ENCODE data around the gene DHRS2.
"Not testable (repeated sequence)": the region's sequence is repeated elsewhere in the genome, so short reads cannot be mapped to it uniquely, and the experiment has no call there.

Gene DHRS2

DNA sequence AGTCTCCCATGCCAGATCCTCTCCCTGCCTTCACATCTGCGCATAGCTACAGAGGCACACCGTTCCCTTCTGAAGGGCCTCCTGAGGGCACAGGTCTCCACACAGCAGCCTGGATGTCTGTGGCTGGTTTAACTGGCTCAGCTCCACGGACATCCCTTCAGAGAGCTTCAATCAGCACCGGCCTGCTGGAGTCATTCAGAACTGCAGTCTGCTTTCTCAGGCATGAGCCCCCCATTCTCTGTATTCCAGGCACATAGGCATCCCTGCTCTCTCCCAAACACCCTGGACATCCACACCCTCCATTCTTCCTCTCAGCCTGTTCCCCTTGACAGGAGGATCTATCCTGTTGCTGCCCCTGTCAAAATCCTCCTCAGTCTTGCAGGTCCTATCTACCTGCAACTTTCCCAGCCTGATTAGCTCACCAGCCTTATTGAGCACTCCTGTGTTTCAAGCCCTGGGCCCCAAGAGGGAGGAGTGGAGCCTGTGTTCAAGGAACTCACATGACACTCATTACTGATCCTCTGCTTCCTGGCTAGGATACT lies 2.9 kb upstream of the DHRS2 start:
- no peak for DNase-seq (ENCODE audit: low spot score)

DNA sequence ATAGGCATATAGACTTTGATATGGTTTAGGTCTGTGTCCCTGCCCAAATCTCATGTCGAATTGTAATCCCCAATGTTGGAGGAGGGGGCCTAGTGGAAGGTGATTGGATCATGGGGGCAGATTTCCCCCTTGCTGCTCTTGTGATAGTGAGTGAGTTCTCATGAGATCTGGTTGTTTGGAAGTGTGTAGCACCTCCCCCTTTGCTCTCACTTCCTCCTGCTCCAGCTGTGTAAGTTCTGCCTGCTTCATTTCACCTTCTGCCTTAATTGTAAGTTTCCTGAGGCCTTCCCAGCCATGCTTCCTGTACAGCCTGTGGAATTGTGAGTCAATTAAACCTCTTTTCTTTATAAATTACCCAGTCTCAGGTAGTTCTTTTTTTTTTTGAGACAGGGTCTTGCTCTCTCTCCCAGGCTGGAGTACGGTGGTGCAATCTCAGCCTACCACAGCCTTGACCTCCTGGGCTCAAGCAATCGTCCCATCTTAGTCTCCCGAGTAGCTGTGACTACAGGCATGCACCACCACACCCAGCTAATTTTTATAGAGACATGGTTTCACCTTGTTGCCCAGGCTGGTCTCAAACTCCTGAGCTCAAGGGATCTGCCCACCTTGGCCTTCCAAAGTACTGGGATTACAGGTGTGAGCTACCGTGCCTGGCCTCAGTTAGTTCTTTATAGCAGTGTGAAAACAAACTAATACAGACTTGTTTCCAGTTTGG lies 1.3 kb upstream of the DHRS2 start:
- DNase-seq (ENCODE audit: low spot score) = not testable (repeated sequence)

DNA sequence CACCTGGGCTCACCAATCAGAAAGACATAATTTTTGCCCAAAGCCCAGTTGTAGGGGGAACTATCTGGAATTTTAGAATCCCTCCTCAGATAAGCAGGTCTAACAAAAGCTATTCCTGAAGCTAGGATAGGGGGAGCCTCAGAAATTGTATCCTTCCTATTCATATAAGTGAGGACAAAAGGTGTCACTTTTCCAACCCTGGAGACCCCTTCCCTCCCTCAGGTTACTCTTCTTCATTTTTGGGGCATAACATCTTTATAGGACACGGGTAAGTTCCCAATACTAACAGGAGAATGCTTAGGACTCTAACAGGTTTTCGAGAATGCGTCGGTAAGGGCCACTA lies 1.1 kb downstream of the DHRS2 start:
- not testable (repeated sequence) for DNase-seq (ENCODE audit: low spot score)

- DNase-seq (ENCODE audit: low spot score) = not testable (repeated sequence)
Measured at GRCh38 chr14:23637655-23638413, 1.7 kb downstream of the DHRS2 start.

- DNase-seq (ENCODE audit: low spot score) = no peak
Measured at GRCh38 chr14:23638414-23639047, 2.4 kb downstream of the DHRS2 start.

- no peak for DNase-seq (ENCODE audit: low spot score)
Measured at GRCh38 chr14:23639048-23639890, 3.1 kb downstream of the DHRS2 start.

DNA sequence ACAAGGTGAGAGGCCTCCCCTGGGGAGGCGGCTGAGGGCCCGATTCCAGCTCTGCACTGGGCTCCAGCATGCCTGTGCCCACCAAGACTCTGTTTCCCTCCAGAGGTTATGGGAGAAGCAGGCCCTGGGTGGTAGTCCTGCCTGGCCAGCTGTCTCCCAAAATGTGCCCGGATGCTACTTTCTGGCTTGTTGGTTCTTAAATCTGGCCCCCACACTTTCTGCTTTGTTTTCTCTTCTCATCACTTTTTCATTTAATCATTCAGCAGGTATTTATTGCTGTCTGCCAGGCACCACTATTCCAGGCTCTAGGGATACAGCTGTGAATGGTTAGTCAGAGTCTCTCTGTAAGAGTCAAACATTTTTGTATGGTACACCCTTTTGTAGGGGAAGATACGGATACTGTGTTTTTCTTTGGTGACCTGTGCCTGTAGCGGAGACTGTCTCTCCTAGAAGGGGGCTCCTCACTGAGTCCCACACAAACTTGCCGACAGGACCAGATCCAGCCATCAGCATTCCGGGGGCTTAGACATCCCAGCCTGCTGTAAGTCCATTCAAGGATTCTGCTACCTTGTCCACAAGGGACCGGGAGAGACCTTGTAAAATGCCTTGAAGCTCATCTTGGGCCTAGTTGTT lies 3.8 kb downstream of the DHRS2 start:
- DNase-seq (ENCODE audit: low spot score) = no peak

DNA sequence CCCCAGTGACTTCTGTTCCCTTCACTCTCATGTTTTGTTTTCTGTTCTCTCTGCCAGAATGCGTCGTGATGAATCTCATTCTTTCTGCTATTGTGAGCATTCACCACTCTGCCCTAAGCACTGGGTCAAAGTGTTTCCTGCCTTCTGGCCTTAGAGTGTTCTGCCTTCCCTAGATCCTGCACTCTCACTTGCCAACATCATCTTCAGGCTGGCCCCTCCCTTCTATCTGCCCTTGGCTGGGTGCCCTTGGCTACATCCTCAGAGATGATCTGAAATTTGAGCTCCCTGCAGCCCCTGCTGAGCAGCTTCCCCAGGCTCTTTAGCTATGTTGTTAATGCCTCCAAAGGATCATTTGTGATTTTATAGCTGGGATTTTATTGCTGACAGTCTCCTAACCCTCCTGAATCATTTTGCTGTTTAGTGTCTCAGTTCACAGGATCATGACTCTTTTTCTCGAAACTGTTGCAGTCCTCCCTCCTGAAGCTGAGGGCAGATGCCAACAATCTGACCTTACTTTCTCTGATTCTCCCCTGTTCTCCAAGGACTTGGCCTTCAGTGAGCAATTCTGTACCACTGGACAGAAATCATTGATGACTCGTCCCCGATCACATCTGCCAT lies 4.5 kb downstream of the DHRS2 start:
- DNase-seq (ENCODE audit: low spot score) = no peak

DNA sequence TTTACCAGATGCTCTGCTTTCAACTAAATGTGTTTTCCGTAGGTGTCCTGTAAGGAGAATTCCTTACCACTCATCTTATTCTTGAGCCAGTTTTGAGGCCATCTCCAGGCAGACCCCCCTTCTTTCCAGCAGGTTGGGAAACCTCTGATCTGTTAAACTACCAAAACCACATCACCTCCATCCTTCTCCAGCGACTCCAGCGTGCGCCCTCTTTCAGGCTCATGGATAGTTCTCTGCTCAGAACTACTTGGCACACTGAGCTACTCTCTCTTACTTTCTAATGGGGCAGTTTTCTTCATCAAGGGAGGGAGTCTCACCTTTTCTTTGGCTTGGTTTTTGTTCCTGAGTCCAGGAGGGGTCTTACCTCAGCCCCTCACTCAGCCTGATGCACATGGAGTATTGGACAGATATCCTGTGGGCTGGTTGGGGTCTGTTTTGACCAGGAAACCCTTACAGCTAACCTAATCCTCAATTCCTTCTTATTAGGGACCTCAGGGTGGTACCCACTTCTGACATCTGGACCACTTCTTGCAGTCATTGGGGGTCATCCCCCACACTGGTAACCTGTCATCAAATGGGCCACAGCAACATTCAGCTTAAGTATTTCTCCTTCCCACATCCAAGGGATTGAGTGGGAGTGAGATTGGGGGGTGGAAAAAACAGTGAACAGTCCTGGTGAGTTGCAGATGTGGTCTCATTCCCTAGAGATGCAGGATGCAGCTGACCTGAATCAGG lies 5.2 kb downstream of the DHRS2 start:
- no peak for DNase-seq (ENCODE audit: low spot score)

DNA sequence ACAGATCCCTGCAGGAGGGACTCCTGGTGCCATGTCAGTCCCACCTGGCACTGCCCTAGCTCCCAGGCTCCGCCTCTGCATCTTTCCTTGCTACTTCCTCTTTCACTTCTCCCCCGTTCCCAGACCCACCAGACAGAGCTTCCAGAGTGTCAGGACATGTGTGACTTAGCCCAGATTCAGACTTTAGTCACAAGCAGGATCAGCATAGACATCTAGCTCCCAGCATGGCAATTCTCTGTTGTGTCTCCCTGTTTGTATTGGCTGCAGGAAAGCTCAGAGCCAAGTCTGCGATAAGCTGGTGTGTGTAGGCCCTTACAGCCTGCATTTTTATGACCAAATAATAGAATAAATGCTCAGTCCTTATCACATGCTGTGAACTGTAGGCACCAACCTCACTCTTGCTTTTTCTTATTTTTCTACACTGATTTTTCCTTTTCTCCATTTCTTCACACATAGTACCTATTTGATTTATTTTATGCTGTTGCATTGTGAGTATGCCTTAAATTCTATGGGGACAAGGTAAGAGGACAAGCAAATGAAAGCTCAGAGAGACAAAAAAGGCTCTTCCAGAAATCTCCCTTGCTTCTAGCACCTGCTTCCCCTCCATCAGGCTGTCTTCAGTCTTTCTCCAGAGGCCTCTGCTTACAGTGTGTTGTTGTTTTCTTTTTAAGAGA lies 5.9 kb downstream of the DHRS2 start:
- DNase-seq (ENCODE audit: low spot score) = no peak

DNA sequence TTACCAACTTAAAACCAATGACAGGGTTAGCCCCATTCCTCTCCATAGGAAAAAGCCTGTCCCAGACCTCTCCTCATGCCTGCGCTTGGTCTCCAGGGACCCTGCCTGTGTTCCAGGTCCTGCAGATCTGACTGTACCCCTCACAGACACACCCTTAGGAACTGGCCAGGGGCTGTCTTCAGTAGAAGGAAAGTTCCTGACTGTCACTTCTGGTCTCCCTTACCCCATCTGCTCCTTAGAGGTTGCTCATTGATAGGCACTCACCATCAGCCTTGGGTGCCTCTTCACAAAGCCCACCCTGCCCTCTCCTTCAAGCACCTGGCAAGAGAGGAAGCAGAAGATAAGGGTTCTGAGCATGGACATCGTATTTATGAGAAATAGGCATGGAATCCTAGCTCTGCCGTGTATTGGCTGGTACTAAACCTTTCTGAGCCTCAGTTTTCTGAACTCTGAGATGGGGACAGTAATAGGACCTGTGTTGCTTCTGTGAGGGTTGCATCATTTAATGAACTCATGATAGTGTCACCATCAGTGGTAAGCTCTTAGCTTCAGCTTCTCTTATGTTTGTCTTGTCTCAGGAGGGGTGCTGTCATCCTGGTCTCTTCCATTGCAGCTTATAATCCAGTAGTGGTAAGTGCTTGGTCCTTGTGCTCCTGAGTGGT lies 7.5 kb downstream of the DHRS2 start:
- no peak for DNase-seq (ENCODE audit: low spot score)

DNA sequence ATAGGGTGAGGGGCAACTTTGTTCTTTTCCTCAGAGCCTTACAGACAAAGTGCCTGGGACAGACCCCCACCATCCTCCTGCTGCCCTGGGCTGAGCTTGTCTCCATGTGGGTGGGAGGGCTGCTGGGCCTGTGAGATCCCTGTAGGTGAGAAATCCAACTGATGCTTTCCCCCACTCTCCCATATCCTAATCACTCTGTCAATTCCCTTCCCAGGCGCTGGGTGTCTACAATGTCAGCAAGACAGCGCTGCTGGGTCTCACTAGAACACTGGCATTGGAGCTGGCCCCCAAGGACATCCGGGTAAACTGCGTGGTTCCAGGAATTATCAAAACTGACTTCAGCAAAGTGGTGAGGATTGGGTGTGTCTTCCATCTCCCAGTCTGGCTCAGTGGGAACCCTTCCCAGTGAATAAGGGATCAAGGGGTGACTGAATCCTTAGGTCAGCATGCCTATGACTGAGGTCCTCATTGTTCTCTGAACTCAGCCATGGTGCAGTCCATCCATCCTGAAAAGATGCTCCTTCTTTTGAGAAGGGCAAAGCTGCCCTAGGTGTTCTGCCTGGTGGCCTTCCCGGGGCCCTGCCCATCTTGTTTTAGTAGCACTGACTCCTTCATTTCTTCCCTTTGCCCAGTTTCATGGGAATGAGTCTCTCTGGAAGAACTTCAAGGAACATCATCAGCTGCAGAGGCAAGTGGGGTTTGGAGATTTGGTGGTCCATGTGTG lies 8.2 kb downstream of the DHRS2 start:
- no peak for DNase-seq (ENCODE audit: low spot score)

DNA sequence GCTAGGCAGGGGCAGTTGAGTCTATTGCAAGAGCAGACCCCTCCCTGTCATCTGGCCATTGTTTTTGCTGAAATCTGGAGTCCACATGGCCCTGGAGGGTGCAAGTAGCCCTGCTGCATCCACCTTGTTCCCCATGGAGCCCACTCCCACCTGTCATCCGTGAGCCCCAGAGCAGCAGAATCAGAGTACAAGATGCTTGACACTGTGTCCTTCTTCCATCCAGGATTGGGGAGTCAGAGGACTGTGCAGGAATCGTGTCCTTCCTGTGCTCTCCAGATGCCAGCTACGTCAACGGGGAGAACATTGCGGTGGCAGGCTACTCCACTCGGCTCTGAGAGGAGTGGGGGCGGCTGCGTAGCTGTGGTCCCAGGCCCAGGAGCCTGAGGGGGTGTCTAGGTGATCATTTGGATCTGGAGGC lies 8.8 kb downstream of the DHRS2 start:
- DNase-seq (ENCODE audit: low spot score) = no peak

- DNase-seq (ENCODE audit: low spot score) = no peak
Measured at GRCh38 chr14:23645504-23645811, 9.3 kb downstream of the DHRS2 start.

DNA sequence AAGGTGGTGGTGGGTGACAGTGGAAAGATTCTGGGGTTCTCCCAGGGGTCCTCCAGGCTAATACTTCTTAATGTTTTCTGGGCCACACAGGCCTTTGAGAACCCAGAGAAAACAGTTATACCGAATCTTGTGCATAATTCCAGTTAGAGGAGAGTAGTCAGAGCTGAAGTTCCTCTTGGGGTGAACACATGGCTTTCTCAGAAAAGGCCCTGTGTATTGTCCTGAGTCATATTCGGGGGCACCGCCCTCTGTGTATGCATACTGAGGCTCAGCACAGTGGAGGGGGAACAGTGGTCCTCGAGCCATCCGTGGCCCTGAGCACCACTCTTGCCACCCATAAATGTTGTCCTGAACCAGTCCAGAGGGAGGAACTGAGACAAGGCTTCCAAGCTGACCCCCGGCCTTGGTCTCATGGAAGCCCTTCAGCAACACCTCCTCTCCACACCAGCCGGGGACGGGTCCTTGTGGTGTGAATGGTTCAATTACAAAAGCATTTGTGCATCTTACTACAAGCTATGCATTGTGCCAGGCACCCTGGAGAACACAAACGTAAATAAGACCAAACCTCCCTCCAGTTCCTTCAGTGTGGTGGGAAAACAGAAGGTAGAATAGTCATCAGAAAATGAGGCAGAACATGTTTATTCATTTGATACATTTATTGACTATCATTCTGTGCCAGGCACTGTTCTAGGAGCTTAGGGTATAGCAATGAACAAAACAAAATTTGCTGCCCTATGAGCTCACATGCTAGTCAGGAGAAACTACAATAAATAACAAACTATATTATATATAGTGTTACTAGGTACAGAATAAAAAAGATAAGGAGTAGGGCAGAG lies 9.9 kb downstream of the DHRS2 start:
- no peak for DNase-seq (ENCODE audit: low spot score)

DNA sequence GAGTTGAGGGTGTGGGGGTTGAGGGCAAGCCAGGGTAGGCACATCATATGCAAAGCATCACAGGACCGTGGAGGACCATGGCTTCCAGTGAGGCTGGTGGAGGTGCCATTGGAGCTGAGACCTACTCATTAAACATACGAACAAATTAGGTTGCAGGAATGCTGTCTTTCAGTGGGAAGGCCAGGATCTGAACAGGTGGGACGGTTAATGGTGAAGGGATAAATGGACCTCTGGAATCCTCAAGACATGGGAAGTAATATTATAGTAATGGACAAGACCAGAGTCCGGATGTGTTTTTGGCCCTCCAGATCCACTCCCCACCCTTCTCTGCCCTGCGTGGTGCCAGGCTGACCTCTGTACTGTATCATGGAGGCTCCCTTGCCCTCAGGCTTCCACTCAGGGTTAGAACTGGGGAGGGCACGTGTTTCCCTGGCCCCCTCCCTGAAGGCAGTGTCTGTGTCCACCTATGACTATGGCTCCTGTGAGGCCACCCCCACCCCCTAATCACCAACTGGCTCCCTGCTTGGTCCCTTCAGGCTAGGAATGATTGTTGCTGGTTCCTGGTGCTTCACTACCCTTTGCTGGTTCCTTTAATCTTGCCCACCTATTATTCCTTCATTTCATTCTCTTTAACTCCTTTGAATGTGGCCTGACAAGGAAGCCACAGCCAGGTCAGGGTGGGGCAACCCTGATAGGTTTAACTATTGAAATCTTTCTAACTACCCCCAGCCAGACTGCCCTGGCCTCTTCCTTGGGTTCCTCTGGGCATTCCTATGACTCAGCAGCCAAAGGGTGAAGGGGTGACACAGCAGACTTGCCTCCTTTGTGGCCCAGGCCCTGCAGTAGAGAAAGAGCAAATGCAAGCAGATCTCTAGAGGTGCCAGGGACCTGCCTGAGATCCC lies 10.7 kb downstream of the DHRS2 start:
- no peak for DNase-seq (ENCODE audit: low spot score)

DNA sequence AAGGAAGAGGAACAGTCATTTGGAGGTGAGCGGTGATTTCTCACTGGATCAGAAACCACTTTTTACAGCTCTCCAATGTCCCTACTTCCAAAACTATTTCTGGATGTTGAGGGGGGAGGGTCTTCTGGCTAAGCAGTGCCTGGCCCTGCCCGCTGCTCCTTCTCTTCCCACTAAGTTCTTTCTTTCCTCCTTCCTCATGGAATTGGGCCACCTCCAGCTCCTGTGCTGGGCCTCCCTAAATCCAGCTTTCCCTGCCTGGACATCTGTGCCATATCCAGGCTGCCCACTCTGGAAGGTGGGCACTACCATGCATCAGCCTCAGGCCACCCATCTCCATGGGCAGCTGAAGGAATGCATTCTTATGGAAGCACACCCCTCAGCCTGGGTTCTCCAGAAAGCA lies 11.5 kb downstream of the DHRS2 start:
- no peak for DNase-seq (ENCODE audit: low spot score)

All from activated CD4-positive, alpha-beta T cell treated with anti-CD3 and anti-CD28 coated beads, Interleukin-2, Interleukin-4, amounts not matched to agents 100 ng/mL and 50 ng/mL, durations not matched to agents 16 hours and 8 hours (primary cell).